T-helper 22 cell (primary cell): ENCODE data around the gene MAP2K1.
"Not testable (repeated sequence)": the region's sequence is repeated elsewhere in the genome, so short reads cannot be mapped to it uniquely, and the experiment has no call there.

Experiments used
- DNase-seq: peaks from one replicate; pipeline ENCODE4 v3.0.0-alpha.2; 2020; ENCODE audit warnings: low read depth

MAP2K1 gene

DNA sequence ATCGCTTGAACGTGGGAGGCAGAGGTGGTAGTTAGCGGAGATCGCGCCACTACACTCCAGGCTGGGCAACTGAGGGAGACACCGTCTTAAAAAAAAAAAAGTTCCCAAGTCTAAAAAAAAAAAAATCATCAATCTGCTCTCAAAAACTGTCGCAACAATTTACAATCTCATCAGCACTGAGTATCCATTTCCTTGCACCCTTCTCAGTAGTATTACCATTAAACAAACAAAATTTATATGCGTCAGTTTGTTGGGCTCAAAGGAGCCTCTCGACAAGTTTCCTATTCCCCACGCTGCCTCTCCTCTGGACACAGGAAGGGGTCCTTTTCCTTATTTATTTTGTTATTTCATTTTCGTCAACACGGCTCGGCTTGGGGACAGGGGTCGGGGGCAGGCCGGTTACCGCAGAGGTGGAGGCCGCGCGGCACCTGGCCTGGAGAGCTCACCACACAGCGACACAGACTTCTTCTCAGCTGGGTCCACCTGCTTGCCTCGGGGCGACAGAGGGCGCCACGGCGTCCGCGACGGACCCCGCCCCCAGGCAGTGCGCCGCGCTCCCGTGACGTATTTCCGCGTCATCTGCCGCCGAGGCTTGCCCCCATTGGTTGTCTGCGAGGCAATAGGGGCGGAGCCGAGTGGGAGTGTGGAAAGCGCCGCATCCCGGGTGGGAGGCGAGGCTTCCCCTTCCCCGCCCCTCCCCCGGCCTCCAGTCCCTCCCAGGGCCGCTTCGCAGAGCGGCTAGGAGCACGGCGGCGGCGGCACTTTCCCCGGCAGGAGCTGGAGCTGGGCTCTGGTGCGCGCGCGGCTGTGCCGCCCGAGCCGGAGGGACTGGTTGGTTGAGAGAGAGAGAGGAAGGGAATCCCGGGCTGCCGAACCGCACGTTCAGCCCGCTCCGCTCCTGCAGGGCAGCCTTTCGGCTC is at the start of gene MAP2K1:
Gene MAP2K1, plus strand, starts transcription at position 709 of the 920 bp plus-strand sequence. CDS start 436 bp downstream, outside the sequence.
- peak; percentile 97 for DNase-seq

DNA sequence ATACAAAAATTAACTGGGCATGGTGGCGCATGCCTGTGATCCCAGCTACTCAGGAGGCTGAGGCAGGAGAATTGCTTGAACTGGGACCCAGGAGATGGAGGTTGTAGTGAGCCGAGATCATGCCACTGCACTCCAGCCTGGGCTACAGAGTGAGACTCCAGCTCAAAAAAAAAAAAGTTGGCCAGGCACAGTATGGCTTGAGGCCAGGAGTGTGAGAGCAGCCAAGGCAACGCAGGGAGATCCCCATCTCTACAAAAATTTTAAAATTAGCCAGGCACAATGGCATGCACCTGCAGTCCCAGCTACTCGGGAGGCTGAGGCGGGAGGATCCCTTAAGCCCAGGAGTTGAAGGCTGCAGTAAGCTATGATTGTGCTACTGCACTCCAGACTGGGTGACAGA is 38.2 kb upstream of the MAP2K1 start:
- not testable (repeated sequence) for DNase-seq

DNA sequence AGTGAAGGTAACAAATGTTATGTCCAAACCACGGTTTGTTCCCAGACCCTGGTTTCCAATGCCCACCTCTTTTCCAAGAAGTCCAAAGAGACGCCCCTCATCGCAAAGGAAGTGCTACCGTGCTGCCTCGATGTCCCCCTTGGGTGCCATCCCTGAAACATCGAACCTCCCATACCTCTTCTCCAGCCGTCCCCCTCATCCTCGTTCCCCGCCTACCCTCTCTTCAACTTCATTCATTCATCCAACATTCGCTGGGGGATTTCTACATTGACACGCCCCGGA is 30.7 kb upstream of the MAP2K1 start:
- DNase-seq, result no peak

DNA sequence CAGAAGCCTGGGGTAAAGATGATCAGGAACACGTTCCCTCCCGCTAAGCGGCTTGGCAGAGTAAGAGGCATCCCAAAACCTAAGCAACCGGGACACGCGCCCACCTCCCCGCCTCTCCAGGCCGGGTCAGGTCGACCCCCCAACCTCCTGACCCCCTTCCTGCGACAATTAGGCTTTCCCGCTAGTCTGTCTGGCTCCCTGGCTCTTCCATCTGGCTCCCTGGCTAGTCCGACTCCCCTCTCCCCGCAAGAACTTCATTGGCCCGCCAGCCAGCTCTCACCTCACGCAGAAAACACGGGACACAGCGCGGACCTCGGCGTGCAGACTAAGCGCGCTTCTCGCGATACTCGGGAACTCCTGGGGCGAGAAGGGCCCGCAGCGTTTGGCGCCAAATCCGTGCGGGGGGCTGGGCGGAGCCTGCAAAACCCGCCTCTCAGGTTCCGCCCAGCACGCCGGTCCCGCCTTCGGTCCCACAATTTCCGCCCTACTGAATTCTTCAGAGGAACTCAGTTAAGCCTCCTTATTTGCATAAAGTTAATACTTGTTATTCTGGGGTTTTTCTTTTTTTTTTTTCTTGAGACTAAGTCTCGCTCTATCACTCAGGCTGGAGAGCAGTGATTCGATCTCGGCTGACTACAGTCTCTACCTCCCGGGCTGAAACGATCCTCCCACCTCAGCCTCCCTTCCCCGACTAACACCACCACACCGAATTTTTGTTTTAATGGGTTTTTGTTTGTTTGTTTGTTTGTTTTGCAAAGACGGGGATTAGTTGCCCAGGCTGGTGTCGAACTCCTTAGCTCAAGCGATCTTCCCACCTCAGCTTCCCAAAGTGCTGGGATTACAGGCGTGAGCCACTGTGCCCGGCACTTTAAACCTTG is 30.1 kb upstream of the MAP2K1 start, which contains the start of gene TIPIN:
Gene TIPIN, minus strand, starts transcription at position 327 of the 878 bp plus-strand sequence. CDS start 3,738 bp downstream, outside the sequence.
- peak; percentile 96 for DNase-seq

DNA sequence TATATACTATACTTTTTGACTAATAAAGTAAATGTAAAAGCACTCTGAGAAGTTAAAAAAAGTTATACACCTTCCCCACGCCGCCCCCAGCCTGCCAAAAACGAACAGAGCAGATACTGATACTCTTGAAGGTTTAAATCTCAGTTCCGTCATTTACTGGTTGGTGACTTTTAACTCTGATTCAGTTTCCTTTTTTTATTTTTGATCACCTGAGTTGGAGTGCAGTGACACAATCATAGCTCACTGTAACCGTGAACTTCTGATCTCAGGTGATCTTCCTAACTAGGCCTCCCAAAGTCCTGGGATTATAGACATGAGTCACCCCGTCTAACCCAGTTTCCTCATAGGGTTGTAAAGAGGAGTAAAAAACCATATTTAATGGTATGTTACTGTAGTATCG is 27.0 kb upstream of the MAP2K1 start:
- DNase-seq, result no peak

DNA sequence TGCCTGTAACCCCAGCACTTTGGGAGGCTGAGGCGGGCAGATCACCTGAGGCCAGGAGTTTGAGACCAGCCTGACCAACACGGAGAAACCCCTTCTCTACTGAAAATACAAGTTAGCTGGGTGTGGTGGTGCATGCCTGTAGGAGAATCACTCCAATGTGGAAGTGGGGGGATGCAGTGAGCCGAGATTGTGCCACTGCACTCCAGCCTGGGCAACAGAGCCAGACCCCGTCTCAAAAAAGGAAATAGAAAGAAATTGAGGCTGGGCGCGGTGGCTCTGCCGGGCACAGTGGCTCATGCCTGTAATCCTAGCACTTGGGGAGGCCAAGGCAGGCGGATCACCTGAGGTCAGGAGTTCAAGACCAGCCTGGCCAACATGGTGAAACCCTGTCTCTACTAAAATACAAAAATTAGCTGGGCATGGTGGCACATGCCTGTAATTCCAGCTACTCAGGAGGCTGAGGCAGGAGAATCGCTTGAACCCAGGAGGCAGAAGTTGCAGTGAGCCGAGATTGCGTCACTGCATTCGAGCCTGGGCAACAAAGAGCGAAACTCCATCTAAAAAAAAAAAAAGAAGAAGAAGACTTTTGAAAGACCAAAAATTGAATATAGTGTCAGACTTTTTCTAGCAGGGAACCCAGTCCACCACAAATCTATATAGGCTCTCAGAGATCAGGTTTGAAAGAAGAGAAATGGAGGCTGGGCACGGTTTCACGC is 24.8 kb upstream of the MAP2K1 start:
- DNase-seq, result not testable (repeated sequence)

DNA sequence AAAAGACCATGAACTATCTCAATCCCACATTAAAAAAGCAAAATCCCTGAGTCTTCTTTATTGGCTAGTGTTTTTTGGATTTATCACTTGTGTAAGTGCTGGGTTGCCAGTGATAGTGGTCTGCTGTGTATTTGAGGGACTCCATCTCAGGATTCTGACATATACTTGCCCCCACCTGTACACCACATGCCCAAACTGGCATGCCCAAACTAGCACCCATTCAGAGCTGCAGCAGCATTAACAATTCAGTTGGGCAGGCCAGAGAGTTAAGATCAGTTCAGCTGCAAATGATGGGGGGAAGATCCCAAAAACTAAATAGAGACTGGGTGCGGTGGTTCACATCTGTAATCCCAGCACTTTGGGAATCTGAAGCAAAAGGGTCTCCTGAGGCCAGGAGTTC is 23.9 kb upstream of the MAP2K1 start:
- DNase-seq, result no peak

DNA sequence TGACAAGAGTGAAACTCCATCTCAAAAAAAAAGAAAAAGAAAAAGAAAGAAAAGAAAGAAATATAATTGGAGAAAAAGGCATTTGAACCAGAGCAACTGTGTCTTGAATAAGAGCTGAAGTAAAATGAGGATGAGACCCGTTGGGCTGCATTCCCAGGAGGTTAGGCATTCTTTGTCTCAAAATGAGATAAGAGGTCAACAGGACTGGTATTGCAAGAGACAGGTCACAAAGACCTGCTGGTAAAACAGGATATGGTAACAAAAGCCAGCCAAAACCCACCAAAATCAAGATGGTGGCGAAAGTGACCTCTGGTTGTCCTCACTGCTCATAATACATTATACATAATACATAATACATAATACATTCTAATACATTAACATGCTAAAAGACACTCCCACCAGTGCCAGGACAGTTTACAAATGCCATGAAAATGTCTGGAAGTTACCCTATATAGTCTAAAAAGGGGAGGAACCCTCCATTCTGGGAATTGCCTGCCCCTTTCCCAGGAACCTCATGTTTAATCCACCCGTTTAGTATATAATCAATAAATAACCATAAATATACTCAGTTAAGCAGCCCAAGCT is 21.7 kb upstream of the MAP2K1 start:
- no peak for DNase-seq

DNA sequence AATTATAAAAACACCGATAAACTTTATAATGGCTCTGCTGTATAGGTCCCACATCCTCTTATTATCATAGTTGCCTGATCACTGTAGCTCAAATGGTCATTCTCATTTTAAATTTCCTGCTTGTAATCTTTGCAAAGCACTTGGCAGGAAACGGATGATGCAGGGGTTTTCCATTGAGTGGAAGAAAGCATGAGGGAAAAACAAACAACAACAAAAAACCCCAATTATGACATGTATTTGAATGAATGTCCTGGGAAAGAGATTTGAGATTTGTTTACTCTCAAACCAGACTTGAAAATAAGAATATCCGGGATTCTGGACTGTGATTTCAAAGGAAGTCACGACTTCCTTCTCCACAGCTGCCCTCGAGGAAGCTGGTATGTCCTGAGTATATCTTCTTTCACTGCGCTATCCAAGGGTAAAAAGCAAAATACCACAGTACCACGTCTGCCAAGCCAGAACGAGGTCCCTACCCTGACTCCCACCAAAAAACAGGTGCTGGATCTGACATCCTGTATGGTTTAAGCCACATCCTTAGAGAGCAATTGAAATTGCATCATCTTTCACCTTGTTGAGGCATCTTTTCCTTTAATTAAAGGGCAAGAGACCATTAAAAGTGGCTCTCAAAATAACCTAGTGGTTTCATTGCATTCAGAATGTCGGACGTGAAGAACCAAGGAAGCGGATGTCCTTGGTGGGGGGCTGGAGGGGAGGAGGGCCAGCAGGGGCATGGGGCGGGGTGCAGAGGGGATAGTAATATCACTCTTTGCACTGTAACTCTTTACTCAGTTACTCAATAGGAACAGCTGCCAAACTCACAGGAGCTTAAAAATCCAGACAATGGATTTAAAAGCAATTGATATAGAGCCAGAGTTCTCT is 16.7 kb upstream of the MAP2K1 start:
- no peak for DNase-seq

DNA sequence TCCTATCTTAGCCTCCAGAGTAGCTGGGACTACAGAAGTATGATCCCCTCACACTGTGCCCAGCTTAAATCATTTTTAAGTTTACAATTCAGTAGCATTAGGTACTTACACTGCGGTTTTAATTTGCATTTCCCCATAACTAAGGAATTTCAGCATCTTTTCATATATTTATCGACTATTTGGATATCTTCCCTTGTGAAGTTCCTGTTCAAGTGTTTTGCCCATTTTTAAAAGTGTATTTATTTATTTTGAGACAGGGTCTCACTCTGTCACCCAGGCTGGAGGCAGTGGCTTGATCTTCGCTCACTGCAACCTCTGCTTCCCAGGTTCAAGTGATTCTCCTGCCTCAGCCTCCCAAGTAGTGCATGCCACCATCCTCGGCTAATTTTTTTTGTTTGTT is 12.5 kb upstream of the MAP2K1 start:
- no peak for DNase-seq

DNA sequence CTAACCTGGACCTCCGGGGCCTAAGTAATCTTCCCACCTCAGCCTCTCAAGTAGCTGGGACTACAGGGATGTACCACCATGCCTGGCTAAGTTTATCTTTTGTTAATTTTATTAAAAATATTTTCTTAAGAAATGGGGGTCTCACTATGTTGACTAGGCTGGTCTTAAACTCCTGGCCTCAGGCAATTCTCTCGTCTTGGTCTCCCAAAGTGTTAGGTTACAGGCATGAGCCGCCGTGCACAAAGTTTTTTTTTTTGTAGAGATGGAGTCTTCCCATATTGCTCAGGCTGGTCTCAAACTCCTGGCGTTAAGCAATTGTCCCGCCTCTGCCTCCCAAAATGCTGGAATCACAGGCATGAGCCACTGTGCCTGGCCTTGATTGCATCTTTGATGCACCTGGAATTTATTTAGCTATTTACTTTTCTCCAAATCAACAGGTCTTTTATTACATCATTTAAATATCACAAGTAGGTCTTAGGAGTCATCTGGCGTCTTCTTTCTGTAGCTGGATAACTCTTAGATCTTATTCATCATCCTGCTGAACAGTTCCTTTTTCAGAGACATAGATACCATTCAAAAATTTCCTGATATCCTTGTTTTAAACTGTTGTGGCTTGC is 7.8 kb upstream of the MAP2K1 start:
- no peak for DNase-seq

DNA sequence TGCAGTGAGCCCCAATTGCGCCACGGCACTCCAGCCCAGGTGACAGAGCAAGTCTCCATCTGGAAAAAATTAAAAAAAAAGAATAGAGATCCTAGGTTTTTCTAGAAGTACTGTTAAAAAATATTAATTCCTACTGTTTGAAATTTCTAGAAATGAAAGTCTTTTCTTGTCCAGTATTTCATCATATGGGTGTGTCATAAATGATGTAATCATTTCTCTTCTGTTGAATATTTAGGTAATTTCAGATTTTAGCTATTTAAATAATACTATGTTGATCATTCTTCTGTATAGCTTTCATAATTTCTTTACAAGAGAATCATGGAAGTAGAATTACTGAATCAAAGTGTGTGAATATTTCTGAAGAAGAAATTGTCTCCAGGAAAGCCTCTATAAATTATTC is 5.3 kb upstream of the MAP2K1 start:
- not testable (repeated sequence) for DNase-seq

DNA sequence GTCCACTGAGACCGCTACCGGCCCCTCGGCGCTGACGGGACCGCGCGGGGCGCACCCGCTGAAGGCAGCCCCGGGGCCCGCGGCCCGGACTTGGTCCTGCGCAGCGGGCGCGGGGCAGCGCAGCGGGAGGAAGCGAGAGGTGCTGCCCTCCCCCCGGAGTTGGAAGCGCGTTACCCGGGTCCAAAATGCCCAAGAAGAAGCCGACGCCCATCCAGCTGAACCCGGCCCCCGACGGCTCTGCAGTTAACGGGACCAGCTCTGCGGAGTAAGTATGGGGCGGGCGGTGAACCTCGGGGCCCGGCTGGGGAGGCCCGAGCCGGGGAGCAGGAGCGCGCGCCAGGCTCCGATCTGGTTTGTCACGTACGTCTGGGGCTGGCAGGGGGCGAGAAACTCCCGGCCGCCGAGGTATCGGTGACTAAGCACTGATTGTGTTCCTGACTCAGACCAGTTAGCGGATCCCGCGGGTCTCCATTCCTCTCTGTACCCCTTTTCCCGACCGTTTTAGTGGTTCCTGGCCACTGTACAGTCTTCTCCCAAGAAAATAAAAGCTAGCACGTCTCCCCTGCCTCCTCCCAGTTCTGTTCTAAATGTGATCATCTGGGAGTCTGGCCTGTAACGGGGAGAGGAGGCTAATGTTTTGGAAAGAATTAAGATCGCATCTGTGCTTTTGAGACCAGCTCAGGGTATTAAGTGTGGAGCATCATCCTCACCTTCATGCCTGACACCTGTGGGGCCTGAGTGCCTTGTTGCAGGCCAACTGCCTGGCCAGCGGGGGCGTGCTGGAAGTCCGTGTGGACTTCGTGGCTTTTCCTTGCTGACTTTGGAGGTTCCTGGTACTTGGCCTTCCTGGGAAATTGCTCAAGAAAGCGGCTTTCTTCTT is 691 bp downstream of the MAP2K1 start:
- peak; percentile 52 for DNase-seq

DNA sequence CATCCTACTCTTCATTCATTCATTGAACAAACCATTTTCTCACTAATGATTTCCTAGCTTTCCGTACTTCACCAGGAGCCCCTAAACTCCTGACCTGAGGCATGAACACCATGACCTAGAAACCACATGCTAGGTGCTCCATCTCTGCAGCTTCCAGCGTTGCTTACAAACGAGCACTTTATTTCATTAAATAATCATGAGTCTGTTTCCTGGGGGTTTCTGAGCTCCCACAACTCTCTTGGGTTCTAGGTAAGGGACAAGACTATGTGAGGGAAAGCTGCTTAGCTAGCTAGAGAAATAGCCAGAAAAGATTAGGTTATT is 1.3 kb downstream of the MAP2K1 start:
- DNase-seq, result no peak

DNA sequence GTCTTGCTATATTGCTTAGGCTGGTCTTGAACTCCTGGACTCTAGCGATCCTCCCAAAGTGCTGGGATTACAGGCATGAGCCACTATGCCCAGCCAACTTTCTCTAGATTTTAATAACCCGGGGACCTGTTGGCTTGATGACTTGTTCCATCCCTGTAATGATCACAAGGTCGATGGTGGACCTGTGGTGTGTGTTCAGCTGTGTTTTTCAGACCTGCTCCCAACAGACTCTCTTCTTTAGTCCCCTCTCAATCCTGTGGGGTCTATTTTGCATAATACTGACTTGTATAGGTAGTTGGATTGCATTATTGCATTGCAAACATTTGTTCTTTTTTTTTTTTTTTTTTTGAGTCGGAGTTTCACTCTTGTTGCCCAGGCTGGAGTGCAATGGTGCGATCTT is 1.9 kb downstream of the MAP2K1 start:
- no peak for DNase-seq

DNA sequence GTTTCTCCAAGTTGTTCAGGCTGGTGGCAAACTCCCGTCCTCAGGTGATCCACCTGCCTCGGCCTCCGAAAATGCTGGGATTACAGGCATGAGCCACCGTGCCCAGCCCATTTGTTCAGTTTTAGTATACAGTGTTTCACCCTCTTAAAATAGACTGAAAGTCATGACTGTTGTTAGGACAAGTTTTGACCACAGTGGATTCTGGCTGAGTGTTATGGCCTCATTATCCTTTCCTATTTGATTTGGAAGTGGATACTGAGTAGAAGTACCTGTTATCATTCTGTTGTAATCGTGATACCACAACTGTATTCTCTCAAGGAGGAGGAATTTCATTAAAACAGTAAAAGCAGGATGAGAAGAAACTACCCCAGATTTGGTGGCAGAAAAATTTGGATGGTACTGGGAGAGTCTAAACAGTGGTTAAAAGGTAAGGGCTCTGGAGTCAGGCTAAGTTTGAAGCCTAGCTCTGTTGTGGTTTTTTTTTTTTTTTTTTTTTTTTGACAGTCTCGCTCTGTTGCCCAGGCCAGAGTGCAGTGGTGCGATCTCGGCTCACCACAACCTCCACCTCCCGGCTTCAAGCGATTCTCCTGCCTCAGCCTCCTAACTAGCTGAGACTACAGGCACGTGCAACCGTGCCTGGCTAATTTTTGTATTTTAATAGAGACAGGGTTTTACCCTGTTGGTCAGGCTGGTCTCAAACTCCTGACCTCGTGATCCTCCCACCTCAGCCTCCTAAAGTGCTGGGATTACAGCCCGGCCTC is 2.6 kb downstream of the MAP2K1 start:
- DNase-seq, result no peak

DNA sequence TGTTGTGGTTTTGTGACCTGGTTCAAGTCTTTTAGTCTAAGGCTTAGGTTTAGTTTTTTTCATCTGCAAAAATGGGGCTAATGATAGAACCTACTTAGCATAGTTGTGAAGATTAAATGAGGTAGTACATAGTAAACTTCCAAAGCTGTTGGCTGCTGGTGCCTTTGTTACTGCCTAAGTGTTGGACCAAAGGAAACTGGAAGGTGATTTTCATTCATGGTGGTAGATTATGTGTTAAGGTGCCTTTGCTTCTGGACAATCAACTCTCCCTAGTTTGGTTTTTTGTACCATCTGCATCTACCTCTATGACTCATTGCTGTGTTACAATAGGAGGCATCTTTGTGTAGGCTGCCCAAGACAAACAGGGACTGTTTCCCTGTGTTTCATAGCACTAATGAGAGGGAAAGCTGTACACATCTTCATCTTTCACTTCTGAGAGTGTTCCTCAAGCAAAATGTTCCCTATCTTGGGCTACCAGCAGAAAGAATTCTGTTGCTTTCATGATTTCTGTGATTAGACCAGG is 3.2 kb downstream of the MAP2K1 start:
- DNase-seq, result no peak

DNA sequence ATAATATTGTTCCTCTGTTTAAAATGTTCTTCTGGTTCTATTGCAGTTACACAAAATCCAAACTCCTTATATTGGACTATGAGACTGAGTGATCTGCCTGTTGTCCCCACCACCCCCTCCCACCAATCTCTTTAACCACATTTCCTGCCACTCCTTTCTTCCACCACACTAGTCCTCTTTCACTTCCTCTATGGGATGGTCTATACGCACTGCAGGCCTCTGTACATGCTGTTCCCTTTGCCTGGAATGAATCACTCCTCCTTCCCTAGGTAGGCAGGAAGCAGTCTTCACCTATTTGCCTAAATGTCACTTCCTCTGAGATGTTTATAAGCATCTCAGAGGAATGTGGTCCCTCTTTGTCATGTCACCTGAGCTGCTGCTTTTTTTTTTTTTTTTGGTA is 4.0 kb downstream of the MAP2K1 start:
- peak; percentile 26 for DNase-seq

DNA sequence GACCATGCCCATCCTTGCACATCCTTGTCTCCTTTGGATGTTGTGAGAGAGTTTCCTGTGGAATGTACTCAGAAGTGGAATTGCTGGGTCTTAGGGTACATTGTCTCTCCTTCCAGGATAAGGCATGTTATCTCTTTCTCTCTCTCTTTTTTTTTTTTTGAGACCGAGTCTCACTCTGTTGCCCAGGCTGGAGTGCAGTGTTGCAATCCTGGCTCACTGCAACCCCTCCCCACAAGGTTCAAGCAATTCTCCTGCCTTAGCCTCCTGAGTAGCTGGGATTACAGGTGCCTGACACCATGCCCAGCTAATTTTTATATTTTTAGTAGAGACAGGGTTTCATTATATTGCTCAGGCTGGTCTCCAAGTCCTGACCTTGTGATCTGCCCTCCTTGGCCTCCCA is 6.3 kb downstream of the MAP2K1 start:
- not testable (repeated sequence) for DNase-seq
